OCI-LY3 (cell line): ENCODE data around the gene AGAP2.

ENCODE experiments used
- EZH2phosphoT487 ChIP-seq: fragments of 200-600 bp; shearing (Covaris generic); IDR thresholded peaks from 2 replicates; pipeline ENCODE4 v1.6.1; 2018; ENCODE audit warnings: antibody characterized with exemption, mixed run types, low read depth
- TF ChIP-seq, protein P1 (sequence below): fragments of 200-600, 300-600 bp; sonication (generic); IDR thresholded peaks from 2 replicates; pipeline ENCODE4 v1.5.1; 2014; ENCODE audit warnings: antibody characterized with exemption, low read length, low read depth

DNA sequence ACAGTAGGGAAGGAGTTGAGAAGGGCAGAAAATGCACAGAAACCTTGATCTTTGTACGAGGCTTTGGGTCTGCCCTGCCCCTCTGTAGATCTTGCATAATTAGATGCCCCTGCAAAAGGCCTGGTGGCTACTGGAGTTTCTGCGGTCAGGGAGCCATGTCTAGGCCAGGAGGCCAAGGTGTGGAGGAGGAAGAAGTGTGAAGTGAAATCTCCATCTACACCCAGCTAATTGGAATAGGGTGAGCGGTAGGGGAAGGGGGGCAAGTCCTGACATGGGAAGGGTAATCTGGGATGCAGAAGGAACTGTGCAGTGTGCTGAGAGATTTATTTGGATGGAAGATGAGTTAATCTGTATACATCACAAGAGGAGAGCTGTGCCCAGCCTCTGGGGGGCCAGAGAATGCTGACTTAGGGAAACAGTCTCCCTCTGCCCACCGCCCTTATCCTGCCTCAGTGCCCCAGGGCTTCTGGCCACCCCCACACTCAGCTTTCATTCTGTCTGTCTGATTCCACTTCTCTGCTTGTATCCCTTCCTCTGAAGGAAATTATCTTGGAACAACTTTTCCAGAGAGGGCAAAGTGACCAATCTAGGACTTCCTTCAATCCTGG is 23.0 kb upstream of the AGAP2 start:
- TF ChIP-seq, protein P1, sequence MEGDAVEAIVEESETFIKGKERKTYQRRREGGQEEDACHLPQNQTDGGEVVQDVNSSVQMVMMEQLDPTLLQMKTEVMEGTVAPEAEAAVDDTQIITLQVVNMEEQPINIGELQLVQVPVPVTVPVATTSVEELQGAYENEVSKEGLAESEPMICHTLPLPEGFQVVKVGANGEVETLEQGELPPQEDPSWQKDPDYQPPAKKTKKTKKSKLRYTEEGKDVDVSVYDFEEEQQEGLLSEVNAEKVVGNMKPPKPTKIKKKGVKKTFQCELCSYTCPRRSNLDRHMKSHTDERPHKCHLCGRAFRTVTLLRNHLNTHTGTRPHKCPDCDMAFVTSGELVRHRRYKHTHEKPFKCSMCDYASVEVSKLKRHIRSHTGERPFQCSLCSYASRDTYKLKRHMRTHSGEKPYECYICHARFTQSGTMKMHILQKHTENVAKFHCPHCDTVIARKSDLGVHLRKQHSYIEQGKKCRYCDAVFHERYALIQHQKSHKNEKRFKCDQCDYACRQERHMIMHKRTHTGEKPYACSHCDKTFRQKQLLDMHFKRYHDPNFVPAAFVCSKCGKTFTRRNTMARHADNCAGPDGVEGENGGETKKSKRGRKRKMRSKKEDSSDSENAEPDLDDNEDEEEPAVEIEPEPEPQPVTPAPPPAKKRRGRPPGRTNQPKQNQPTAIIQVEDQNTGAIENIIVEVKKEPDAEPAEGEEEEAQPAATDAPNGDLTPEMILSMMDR: no peak
- TF ChIP-seq EZH2phosphoT487: no peak
